Gastrocnemius medialis (tissue), 4 donors: ENCODE data around the gene ENHO.
A peak's percentile ranks its signal among the peaks of the same experiment; 100 is the strongest.

Source experiments
- POLR2A ChIP-seq, 2 donors: fragments of 450-650 bp; IDR thresholded peaks; one replicate each; pipeline ENCODE4 v1.6.1; 2017; ENCODE audit warnings: antibody characterized with exemption in 2 of 2, mild to moderate bottlenecking in 2 of 2, moderate library complexity in 2 of 2
- TF ChIP-seq, protein P1 (sequence below), 5 experiments: fragments of 450-650 bp in 3 of 5; fragments of 200-600 bp in 2 of 5; sonication (generic) in 2 of 5; IDR thresholded peaks in 4 of 5; conservative IDR thresholded peaks in 1 of 5; 1 replicate in 4 of 5; 2 replicates in 1 of 5; pipeline ENCODE4 v1.5.1; 2016 to 2019; ENCODE audit warnings: antibody characterized with exemption in 5 of 5, mild to moderate bottlenecking in 3 of 5, moderate library complexity in 3 of 5

DNA sequence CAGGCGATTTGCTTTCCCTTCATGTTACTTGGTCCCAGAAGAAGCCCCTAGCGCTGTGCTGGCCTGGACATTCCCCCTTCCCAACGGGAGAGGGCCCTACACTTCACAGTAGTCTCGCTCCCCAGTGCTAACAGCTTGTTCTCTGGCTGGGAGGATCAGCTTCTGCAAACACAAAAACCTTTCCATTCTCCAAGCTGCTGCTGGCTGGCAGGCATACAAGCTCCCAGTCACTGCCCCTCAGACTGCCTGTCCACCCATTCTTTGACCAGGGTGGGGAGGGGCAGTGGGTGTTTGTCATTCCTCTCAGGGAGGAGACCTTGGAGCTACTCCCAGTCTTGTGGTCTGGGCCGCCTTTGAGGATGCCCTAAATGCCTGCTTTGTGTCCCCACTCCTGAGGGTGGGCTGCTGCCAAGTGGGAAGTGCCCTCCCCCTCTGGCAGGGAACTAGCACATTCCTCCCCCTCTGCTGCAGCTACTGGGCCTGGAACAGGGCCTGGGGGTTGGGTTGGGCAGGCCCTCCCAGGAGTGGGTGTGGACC, 20.8 kb downstream of the ENHO start:
- TF ChIP-seq, protein P1, sequence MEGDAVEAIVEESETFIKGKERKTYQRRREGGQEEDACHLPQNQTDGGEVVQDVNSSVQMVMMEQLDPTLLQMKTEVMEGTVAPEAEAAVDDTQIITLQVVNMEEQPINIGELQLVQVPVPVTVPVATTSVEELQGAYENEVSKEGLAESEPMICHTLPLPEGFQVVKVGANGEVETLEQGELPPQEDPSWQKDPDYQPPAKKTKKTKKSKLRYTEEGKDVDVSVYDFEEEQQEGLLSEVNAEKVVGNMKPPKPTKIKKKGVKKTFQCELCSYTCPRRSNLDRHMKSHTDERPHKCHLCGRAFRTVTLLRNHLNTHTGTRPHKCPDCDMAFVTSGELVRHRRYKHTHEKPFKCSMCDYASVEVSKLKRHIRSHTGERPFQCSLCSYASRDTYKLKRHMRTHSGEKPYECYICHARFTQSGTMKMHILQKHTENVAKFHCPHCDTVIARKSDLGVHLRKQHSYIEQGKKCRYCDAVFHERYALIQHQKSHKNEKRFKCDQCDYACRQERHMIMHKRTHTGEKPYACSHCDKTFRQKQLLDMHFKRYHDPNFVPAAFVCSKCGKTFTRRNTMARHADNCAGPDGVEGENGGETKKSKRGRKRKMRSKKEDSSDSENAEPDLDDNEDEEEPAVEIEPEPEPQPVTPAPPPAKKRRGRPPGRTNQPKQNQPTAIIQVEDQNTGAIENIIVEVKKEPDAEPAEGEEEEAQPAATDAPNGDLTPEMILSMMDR (IDR thresholded peaks at IDR 0.05 in 4 of 5, conservative IDR thresholded peaks at IDR 0.05 in 1 of 5) = peak in 1 of 5 experiments; percentile 25
- TF ChIP-seq POLR2A (IDR thresholded peaks at IDR 0.05) = no peak
